UCSD-AML1 (cell line): ENCODE results near the gene IPO4.
"Not testable (repeated sequence)": the region's sequence is repeated elsewhere in the genome, so short reads cannot be mapped to it uniquely, and the experiment has no call there.

ENCODE experiments used
- DNase-seq: peaks from one replicate; lab custom pipeline; 2025; ENCODE audit not compliant: unreplicated experiment; lab: John Stamatoyannopoulos, UW

Gene IPO4, protein sequence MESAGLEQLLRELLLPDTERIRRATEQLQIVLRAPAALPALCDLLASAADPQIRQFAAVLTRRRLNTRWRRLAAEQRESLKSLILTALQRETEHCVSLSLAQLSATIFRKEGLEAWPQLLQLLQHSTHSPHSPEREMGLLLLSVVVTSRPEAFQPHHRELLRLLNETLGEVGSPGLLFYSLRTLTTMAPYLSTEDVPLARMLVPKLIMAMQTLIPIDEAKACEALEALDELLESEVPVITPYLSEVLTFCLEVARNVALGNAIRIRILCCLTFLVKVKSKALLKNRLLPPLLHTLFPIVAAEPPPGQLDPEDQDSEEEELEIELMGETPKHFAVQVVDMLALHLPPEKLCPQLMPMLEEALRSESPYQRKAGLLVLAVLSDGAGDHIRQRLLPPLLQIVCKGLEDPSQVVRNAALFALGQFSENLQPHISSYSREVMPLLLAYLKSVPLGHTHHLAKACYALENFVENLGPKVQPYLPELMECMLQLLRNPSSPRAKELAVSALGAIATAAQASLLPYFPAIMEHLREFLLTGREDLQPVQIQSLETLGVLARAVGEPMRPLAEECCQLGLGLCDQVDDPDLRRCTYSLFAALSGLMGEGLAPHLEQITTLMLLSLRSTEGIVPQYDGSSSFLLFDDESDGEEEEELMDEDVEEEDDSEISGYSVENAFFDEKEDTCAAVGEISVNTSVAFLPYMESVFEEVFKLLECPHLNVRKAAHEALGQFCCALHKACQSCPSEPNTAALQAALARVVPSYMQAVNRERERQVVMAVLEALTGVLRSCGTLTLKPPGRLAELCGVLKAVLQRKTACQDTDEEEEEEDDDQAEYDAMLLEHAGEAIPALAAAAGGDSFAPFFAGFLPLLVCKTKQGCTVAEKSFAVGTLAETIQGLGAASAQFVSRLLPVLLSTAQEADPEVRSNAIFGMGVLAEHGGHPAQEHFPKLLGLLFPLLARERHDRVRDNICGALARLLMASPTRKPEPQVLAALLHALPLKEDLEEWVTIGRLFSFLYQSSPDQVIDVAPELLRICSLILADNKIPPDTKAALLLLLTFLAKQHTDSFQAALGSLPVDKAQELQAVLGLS

DNA sequence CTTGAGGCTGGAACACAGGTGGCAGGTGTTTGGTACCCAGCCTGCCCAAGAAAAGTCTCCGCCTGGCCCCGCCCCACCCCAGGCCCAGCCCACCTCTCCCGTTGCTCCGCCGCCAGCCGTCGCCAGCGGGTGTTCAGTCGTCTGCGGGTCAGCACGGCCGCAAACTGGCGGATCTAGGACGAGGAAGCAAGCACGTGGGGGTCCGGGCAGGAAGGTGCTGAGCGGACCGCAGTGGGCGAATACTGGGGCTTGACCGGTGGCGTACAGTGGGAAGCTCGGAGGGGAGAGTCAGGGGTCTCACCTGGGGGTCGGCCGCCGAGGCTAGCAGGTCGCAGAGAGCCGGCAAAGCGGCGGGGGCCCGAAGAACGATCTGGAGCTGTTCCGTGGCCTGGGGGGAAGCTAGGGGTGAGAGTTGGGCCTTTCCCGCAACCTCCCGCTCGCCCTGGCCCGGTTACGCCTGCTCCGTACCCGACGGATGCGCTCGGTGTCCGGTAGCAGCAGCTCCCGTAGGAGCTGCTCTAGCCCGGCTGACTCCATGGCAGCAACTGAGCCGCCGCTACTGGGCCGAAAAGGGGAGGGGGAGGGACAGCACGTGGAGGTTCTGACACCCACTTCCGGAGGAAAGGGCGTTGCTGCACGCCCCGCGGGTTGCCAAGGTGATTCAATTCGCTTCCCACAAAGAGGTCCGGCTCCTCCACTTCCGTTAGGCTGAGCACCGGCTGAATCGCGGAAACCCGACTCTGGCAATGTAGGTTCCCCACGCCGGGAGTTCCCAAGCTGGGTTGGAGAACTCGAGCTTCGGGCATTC lies at the start of gene IPO4:
TSS of gene IPO4 (minus strand) at position 566 of the 808 bp plus-strand sequence. CDS start at position 537, 29 bp downstream.
- peak; percentile 94 for DNase-seq

DNA sequence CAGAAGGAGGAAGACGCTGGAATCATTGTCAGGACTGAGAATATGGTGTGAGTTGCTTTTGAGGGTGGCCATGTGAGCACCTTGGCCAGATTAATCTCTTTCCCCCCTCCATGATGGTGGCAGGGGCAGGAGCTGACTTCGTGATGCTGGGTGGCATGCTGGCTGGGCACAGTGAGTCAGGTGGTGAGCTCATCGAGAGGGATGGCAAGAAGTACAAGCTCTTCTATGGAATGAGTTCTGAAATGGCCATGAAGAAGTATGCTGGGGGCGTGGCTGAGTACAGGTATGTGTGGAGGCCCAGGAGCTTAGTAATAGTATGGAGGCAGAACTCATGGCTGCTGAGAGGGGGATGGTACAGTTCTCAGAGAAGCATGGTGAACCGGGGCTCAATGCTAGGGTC lies 49.5 kb upstream of the IPO4 start:
- no peak for DNase-seq

DNA sequence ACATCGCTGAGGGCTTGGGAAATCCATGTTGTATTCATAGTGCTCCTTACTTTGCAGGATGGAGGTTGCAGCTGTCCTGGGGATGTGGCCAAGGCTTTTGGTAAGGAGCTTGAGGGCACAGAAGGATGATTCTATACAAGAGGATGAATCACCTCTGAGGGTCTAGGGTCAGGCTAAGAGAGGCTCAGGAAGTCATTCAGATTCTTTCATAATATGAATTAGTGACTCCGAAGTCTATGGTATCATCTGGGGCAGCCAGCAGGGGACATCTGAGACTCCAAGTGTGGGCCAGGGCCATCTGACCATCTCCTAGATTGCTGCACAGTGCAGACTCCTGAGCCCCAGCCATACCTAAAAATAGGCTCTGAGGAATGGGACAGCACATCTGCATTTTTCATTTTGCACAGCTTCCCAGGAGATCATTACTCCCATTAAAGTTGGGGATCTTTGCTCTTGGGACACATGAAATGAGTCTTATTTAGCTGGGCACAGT lies 48.9 kb upstream of the IPO4 start:
- no peak for DNase-seq

DNA sequence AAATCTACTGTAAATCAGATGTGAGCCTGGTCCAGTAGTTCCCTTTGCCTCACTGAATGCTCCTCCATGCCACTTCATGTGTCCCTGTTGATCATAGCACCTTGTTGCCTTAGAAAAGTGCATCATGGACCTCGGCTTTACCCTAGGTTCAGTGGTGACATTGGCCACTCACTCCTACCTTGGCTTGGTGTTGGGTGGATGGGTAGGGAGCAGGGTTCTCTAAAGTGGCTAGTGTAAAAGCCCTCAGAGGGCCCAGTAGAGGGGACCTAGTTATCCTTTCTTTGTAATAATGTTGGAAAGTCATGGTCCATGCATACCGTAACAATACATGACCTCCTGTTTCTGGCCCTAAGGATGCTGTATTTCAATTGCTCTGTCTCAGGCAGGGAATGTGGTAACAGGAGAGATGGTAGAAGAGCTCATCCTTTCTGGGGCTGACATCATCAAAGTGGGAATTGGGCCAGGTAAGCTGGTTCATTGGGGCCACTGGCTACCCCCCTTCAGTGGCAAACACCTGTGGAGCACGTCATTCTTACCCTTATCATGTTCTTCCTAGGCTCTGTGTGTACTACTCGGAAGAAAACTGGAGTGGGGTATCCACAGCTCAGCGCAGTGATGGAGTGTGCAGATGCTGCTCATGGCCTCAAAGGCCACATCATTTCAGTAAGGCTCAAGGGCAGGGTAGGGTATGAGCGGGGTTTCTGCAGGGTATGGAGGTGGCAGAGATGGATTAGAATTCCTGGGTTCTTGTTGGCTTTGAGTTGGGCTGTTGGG lies 48.3 kb upstream of the IPO4 start:
- no peak for DNase-seq

DNA sequence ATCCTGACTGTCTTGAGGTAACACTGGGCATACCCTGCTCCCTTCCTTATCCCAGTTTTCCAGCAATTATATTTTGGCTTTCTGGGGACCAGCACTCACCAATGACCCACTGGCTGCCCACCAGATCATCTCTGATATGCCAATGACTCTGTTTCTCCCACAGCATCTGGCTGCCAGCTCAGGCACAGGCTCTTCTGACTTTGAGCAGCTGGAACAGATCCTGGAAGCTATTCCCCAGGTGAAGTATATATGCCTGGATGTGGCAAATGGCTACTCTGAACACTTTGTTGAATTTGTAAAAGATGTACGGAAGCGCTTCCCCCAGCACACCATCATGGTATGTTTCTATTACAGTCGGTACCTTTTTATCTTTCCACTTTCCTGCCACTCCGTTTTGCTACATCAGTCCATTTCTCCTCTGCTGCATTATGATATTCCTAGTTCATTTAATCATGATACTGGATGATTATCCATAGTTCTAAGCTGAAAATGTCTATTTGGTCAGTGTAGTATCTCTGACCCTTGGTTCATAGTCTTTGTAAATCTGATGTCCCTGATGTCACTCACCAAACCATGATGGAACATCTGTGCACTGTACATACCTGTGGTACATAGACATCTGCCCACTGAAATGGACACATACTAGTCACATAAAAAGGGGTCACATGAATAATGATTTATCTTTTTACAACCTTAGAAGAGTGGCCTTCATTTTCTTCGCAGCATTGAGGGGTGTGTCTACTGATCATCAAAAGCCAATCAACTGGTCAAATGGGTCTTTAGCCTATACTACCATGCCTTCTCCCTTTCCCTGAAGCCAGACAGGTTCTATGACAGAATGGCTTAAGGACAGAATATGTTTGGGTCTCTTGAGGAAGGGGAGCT lies 47.4 kb upstream of the IPO4 start:
- no peak for DNase-seq

DNA sequence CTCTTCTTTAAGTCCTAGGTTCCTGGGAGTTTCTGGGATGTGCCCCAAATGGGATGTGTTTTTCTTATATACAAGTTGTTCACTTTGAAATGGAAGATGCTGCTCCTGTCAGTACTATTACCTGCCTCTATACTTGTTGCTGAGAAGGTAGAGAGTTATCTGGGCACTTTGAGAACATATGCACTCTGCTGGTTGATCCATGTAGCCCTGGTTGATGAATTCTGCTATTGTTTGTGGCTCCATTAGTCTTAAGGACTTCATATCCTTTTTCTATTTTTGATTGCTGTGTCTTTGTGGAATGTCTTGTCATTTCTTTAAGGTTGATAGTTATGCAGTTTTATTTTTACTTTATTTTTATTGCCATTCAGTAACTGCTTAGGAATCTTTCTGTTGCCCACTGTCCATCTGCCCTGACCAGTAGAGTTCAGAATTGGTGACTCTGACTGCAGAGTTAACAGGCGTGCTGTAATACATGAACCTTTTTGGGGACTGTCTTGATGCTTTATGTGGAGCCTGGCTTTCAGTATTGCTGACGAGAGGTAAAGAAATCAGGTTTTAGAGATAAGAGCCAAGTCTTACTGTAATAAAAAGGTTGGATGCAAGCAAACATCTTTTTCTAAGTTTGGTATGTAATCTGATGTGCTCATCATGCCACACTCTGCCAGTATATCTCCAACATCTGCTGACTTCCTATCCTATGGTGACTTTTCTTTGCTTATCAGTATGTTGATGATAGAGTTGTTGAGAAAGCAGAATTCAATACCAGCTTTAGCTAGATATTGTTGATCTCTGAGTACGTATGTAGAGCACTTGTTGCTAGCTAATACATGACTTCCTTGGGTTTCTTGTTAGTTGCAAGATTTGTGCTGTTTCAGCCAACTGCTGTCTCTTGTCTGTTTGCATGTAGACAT lies 45.7 kb upstream of the IPO4 start:
- DNase-seq: no peak

DNA sequence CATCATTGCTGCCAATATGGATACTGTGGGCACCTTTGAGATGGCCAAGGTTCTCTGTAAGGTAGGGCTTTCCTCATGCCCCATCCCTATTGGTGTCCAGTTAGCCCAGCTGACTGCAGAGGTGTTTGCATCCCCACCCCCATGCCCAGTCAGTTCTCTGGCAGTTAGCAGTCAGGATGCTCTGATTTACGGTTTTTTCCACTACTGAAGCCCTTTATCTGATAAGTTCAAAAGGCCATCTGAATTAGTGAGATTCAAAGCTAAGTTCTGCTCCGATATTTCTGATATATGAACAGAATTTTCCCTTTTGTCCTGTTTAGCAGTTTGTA lies 44.9 kb upstream of the IPO4 start:
- no peak for DNase-seq

DNA sequence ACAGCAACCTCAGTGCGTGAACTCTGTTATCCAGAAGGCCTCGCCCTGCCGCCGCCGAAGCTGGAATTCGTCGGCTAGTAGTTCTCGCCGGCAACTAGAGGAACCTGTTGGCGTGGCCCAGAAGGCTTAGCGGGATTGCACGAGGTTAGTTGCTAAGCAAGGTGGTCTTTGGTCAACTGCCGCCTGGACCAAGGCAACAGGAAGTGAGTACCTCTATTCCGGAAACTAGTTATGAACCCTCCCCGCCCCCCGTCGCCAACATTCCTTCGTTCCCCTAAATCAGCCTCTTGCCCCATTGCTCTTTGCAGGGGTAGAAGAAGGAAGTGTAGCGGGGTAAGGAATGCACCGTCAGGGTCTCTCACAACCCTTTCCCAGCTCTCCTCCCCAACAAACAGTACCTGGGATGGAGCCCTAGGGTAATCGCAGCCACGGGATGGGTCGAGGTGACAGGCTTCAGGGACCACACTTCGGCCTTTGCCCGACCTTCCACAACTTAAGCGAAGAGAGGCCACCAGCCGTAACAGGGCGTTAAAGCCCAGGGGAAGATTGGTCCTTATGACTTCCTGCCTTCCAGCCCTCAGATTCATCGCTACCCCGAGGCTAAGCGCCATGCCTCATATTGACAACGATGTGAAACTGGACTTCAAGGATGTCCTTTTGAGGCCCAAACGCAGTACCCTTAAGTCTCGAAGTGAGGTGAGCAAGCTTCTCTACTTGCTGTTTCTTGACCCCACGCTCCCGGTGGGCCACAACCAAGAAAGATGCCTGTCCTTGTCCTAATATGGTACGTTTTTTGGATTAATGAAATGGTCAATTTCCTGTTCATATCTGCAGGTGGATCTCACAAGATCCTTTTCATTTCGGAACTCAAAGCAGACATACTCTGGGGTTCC lies 44.3 kb upstream of the IPO4 start, which contains the start of gene GMPR2:
TSS of gene GMPR2 (plus strand) at position 285 of the 893 bp plus-strand sequence. CDS start at position 610, 325 bp downstream.
- DNase-seq: no peak

DNA sequence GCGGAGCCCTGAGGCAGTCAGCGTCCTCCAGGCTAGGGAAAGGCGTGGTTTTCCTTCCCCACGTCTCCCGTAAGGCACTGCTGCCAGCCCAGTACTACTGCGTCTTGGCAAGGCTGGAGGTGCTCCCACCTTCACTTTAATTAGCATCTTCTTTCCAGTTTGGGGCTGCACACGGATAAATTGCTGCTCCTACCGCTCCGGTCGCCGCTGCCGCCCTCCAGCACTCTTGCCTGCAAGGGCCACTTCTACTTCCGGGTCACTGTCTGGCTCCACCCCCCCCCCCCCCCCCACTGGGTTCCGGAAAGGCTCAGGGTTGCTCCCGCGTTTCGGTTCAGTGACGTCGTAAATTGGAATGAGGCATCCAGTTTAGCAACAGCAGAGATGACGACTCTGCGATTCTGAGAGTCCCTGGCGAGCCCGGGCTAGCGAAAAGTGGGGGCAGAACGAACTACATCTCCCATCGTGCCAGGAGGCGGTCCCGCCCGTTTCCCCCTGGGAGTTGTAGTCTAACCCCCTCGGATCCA lies 43.6 kb upstream of the IPO4 start, which contains the start of gene NEDD8:
TSS of gene NEDD8 (minus strand) at position 247 of the 524 bp plus-strand sequence. CDS start at position 147, 100 bp downstream.
- DNase-seq: peak; percentile 91

DNA sequence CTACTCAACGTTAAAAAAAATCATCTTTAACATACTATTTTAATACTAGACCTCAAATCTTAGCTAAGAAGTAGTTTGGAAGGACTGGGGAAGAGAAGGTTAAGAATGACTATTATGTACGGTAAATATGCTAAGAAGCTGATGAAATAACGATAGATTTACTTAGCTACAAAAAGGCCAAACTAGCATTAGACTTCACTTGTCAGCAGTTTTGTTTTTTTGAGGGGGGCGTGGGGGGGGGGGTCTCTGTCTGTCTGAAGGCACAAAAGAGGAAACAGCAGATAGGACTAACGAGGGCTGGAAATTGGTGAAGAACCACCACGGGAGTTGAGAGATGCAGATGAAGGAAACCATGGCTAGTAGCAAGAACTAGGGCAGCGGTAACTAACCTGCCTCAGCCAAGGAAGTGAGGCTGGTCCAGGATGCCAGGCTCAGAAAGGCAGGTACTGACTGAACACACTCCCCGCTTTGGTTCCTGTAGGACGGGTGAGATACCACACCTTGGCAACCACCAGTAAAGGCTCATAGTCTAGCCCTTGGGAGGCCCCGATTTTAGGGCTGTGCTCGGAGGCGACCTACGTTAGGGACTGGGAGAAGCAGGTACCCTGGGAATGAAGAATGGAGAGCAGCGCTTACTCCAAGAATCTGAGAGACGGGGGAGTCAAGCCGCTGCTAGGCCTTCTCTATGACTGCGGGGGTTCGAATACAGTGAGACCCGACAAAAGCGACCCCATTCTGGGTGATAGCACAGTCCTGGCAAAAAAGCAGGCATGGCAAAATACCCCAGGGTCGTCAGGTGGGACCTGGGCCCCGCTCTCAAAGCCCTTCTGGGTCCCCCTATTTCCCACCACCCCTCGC lies 42.9 kb upstream of the IPO4 start:
- DNase-seq: no peak

DNA sequence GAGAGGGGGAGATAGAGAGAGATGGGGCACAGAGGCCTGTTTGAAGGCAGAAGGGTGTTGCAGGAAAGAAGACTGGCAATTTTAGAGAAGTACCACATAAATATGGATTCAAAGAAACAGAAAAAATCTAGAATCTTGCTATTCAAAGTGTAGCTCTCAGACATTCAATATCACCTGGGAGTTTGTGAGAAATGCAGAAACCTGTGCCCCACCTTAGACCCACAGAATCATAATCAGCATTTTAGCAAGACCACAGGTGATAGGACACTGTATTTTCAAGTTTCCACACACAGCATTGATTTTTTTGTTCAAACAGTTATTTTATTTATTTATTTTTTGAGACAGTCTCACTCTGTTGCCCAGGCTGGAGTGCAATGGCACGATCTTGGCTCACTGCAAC lies 40.3 kb upstream of the IPO4 start:
- DNase-seq: no peak

DNA sequence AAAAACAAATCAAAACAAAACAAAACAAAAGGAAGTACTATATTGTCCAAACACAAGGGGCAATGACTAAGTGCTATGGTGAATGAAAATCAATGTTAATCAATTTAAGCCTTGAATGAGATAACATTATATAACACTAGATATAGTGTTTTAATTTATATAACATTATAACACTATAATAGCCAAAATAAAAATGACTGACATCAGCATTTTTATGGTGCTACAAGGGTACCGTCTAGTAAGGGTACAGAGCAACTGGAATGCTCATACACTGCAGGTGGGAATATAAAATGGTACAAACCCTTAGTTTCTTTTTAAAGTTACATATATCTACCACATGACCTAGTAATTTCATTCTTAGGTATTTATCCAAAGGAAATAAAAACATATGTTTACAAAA lies 37.9 kb upstream of the IPO4 start:
- DNase-seq: no peak

DNA sequence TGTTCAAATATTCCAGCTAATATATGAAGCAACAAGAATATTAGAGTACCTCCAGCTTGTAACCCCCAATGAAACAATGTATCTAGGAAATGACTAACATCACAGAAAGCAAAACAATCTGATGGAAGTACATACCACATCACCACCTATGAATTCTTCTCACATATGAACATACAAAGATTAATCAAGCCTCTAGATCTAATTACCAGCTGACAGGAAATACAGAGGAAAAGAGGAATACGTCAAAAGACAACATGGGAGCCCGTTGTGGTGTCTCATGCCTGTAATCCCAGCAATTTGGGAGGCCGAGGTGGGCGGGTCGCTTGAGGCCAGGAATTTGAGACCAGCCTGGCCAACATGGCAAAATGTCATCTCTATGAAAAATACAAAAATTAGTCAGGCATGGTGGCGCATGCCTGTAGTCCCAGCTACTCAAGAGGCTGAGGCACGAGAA lies 36.0 kb upstream of the IPO4 start:
- DNase-seq: no peak

DNA sequence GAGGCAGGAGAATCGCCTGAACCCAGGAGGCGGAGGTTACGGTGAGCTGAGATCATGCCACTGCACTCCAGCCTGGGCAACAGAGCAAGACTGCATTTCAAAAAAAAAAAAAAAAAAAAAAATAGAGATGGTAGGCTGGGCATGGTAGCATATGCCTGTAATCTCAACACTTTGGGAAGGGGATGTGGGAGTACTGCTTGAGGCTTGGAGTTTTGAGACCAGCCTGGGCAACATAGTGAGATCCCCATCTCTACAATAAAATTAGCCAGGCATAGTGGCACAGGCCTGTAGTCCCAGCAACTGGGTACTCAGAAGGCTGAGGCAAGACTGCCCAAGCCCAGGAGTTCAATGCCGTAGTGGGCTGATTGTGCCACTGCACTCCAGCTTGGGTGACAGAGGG lies 34.4 kb upstream of the IPO4 start:
- not testable (repeated sequence) for DNase-seq

DNA sequence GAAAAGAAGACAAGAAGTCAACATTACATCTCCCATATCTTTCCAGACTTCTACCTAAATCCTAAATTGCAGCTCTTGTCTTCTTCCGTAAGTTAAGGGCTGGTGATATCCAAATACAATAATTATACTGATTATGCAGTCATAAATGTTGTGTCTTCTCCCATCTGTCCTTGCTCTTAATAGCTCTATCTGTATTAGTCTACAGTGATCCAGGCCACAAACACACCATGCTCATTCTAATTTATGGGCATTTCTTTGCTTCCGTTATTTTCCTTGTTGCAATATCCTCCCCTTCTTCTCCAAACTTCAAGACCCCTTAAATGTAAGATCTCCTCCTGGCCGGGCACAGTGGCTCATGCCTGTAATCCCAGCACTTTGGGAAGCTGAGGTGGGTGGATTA lies 30.9 kb upstream of the IPO4 start:
- DNase-seq: no peak
